Measurements from ENCODE around the gene NF2.

DNA sequence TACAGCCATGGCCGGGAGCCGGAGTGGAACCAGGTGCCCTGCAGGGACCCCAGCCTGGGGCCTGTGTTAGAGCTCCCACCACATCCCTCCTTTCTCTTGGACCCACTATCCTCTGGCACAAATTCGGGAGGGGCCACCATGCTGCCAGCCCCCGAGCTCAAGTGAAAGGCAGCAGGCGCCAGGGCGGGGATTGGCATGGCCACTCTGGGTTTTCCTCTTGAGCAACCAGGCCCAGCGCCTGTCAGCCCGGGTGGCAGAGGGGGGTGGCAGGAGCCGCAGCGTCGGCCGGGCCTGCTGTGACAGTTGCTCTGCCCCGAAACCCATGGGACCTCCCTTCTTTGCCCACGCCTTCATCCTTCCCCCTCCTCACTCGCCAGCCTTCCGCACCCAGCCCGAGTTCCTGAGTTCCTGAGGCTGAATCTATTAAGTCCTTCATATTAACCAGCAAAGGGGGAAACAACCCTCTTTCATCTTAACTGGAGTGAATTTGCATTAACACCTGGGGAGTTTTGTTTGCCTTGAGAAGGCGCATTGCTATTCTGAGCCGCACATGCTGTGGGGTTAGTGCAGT, 99.6 kb downstream of the NF2 start:
- TF ChIP-seq POLR2A (IDR thresholded peaks at IDR 0.05; ENCODE audit: low read depth, low read length) (no peak), POLR2AphosphoS5 (IDR thresholded peaks at IDR 0.05; ENCODE audit: low read depth, low read length) (no peak)
